Measurements from ENCODE around the gene OR10H1.

DNA sequence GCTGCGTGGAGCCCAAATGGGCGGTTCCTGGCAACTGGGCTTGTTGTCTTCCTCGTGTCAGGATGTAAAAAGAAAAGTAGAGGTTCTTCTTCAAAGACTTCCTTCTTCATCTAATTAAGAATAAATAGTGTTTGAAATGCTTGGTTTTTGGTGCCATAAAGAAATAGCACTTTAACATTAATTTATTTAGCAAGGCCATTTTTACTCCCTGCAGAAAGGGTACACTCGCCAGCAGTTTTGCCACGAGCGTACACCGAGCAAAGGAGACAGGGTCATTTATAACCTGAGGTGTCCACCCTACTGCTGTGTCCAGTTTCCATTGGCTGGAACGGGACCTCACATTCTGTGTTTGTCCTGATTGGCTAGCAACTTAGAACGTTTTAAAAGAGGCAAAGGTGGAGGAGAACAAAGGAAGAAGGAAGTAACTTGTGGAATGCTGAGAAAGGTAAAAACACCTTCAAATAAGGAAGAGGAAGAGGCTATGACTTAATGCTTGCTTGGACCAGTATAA is 21.8 kb upstream of the OR10H1 start:
- no peak for TF ChIP-seq SP1 (IDR thresholded peaks at IDR 0.05)
- TF ChIP-seq BHLHE40 (IDR thresholded peaks at IDR 0.05; ENCODE audit: borderline replicate concordance): no peak
- TF ChIP-seq TARDBP (IDR thresholded peaks at IDR 0.05): no peak
- TF ChIP-seq ZNF384 (IDR thresholded peaks at IDR 0.05): no peak
- no peak for TF ChIP-seq FOXK2 (IDR thresholded peaks at IDR 0.05)
- no peak for TF ChIP-seq NFRKB (IDR thresholded peaks at IDR 0.05)

Measured in HEK293T (cell line).